OCI-LY7 (cell line): Measurements from ENCODE around the gene TBC1D13.

Experiments used
- CTCF ChIP-seq: fragments of 200-600 bp; sonication (generic); conservative IDR thresholded peaks from 2 replicates; pipeline ENCODE4 v1.5.1; 2014; ENCODE audit warnings: mild to moderate bottlenecking, antibody characterized with exemption, low read length, moderate library complexity, mixed read lengths
- EZH2phosphoT487 ChIP-seq: fragments of 200-600 bp; sonication (generic); IDR thresholded peaks from 2 replicates; pipeline ENCODE4 v1.6.1; 2018; ENCODE audit warnings: low read depth, borderline replicate concordance, mild to moderate bottlenecking, mixed run types, antibody characterized with exemption, low read length, moderate library complexity, mixed read lengths

DNA sequence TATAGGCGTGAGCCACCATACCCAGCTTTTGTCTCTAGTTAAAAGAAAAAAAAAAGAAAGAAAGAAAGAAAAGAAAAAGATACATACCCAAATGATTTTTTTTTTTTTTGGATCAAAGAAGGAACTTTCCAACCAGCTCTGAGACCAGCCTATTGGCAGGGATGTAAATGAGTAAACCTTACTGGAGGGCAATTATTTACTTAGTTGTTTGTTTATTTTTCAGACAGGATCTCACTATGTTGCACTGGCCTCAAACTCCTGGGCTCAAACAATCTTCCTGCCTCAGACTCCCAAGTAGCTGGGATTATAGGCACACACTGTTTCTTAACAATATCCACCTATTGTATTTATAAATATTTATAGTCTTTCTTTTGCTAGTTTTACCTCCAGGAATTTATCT is 53.5 kb downstream of the TBC1D13 start:
- TF ChIP-seq CTCF (no peak), EZH2phosphoT487 (no peak)
